SK-N-SH treated with all-trans-retinoic acid at 6 μM for 48 hours (cell line): ENCODE measurements around the gene CGNL1.

ENCODE experiments used
- ATAC-seq: fragments of 200-7000 bp; cut with Tn5 transposase; 3 replicates; pipeline ENCODE4 v1.9.1; 2020; ENCODE audit warnings: mild to moderate bottlenecking, moderate library complexity
- ARNTL ChIP-seq: fragments of 450-650 bp; formaldehyde crosslinking; IDR thresholded peaks from 2 replicates; pipeline ENCODE4 v1.5.0; 2020; ENCODE audit warnings: low read depth, mild to moderate bottlenecking, moderate library complexity, borderline replicate concordance
- BACH2 ChIP-seq: fragments of 250-450 bp; sonication (Bioruptor Pico); IDR thresholded peaks from 2 replicates; pipeline ENCODE4 v1.9.0; 2021; ENCODE audit warnings: mild to moderate bottlenecking, borderline replicate concordance
- CSDC2 ChIP-seq: fragments of 250-450 bp; sonication (Bioruptor Pico); IDR thresholded peaks from 2 replicates; pipeline ENCODE4 v1.5.0; 2020; ENCODE audit warnings: mild to moderate bottlenecking, moderate library complexity
- ESRRG ChIP-seq: fragments of 250-450 bp; sonication (Bioruptor Pico); IDR thresholded peaks from 2 replicates; pipeline ENCODE4 v1.6.1; 2021; ENCODE audit warnings: mild to moderate bottlenecking
- GLIS3 ChIP-seq: fragments of 250-450 bp; sonication (Bioruptor Pico); IDR thresholded peaks from 2 replicates; pipeline ENCODE4 v1.5.0; 2020; ENCODE audit warnings: mild to moderate bottlenecking, moderate library complexity
- ISL1 ChIP-seq: fragments of 250-450 bp; sonication (Bioruptor Pico); IDR thresholded peaks from 2 replicates; pipeline ENCODE4 v2.1.2; 2022; ENCODE audit warnings: mild to moderate bottlenecking, moderate library complexity
- OSR1 ChIP-seq: fragments of 250-450 bp; sonication (Bioruptor Pico); IDR thresholded peaks from 2 replicates; pipeline ENCODE4 v1.8.0; 2022; ENCODE audit warnings: moderate library complexity, mild to moderate bottlenecking, inconsistent platforms
- PPARA ChIP-seq: fragments of 250-450 bp; sonication (Bioruptor Pico); IDR thresholded peaks from 2 replicates; pipeline ENCODE4 v1.5.0; 2020; ENCODE audit warnings: mild to moderate bottlenecking, borderline replicate concordance
- RARB ChIP-seq: fragments of 250-450 bp; sonication (Bioruptor Pico); IDR thresholded peaks from 2 replicates; pipeline ENCODE4 v1.8.0; 2021; ENCODE audit warnings: mild to moderate bottlenecking, moderate library complexity
- SNAI2 ChIP-seq: fragments of 250-450 bp; sonication (Bioruptor Pico); IDR thresholded peaks from 2 replicates; pipeline ENCODE4 v1.5.0; 2020; ENCODE audit warnings: mild to moderate bottlenecking, moderate library complexity
- TCF4 ChIP-seq: fragments of 250-450 bp; sonication (Bioruptor Pico); IDR thresholded peaks from 2 replicates; pipeline ENCODE4 v1.8.0; 2021; ENCODE audit warnings: mild to moderate bottlenecking, moderate library complexity, borderline replicate concordance
- TOX ChIP-seq: fragments of 250-450 bp; sonication (Bioruptor Pico); IDR thresholded peaks from 2 replicates; pipeline ENCODE4 v1.8.0; 2021; ENCODE audit warnings: mild to moderate bottlenecking, moderate library complexity, borderline replicate concordance
- ZC3H10 ChIP-seq: fragments of 250-450 bp; sonication (Bioruptor Pico); IDR thresholded peaks from 2 replicates; pipeline ENCODE4 v1.5.1; 2021; ENCODE audit warnings: mild to moderate bottlenecking, moderate library complexity
- ZFP3 ChIP-seq: fragments of 250-450 bp; sonication (Bioruptor Pico); IDR thresholded peaks from 2 replicates; pipeline ENCODE4 v1.5.0; 2020; ENCODE audit warnings: mild to moderate bottlenecking, moderate library complexity
- ZFP30 ChIP-seq: fragments of 450-650 bp; formaldehyde crosslinking; IDR thresholded peaks from 2 replicates; pipeline ENCODE4 v1.5.0; 2022; ENCODE audit warnings: mild to moderate bottlenecking, moderate library complexity
- ZNF565 ChIP-seq: fragments of 450-650 bp; formaldehyde crosslinking; conservative IDR thresholded peaks from 2 replicates; pipeline ENCODE4 v1.5.0; 2020; ENCODE audit warnings: low read depth, mild to moderate bottlenecking, moderate library complexity
- ZNF70 ChIP-seq: fragments of 450-650 bp; formaldehyde crosslinking; IDR thresholded peaks from 2 replicates; pipeline ENCODE4 v1.5.0; 2020; ENCODE audit warnings: mild to moderate bottlenecking, moderate library complexity
- ZNF8 ChIP-seq: fragments of 450-650 bp; formaldehyde crosslinking; IDR thresholded peaks from 2 replicates; pipeline ENCODE4 v1.5.0; 2020; ENCODE audit warnings: mild to moderate bottlenecking, moderate library complexity
- TF ChIP-seq, protein P1 (sequence below): fragments of 250-450 bp; sonication (Bioruptor Pico); IDR thresholded peaks from 2 replicates; pipeline ENCODE4 v1.5.1; 2020; ENCODE audit warnings: low read depth, mild to moderate bottlenecking, moderate library complexity
- TF ChIP-seq, protein P2 (sequence below): fragments of 250-450 bp; sonication (Bioruptor Pico); IDR thresholded peaks from 2 replicates; pipeline ENCODE4 v1.5.1; 2021; ENCODE audit warnings: mild to moderate bottlenecking, moderate library complexity
- TF ChIP-seq, protein P3 (sequence below): fragments of 250-450 bp; sonication (Bioruptor Pico); IDR thresholded peaks from 2 replicates; pipeline ENCODE4 v1.8.0; 2020; ENCODE audit warnings: mild to moderate bottlenecking, moderate library complexity, borderline replicate concordance
- TF ChIP-seq, protein P4 (sequence below): fragments of 250-450 bp; sonication (Bioruptor Pico); IDR thresholded peaks from 2 replicates; pipeline ENCODE4 v1.8.0; 2021; ENCODE audit warnings: low read depth, mild to moderate bottlenecking, moderate library complexity, borderline replicate concordance
- TF ChIP-seq, protein P5 (sequence below): fragments of 250-450 bp; sonication (Bioruptor Pico); IDR thresholded peaks from 2 replicates; pipeline ENCODE4 v1.5.0; 2020; ENCODE audit warnings: mild to moderate bottlenecking, moderate library complexity

The CGNL1 gene

DNA sequence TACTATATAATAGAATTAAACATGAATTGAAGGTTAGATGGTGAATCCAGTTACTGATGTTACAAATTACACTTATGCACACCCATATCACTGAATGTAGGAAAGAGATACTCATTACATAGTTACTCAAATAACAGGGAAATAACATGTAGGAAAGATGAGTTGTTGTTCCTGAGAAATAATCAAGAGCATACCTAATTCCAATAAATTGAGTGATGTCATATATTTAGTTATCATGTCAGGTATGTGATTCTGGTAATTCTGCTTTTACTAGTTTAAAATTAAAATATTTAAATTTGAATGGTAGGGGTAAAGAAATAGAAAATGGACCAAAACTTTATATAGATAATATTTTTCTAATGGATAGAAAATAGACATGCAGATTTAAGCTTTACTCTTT lies 112.8 kb downstream of the CGNL1 start:
- ATAC-seq, result no peak
- TF ChIP-seq PPARA (CRISPR knock-in tag) (no peak), CSDC2 (CRISPR knock-in tag) (no peak), SNAI2 (CRISPR knock-in tag) (no peak), ESRRG (no peak), ZFP3 (no peak), RARB (CRISPR knock-in tag) (no peak), BACH2 (CRISPR knock-in tag) (no peak), GLIS3 (CRISPR knock-in tag) (no peak), TOX (CRISPR knock-in tag) (no peak), TCF4 (CRISPR knock-in tag) (no peak), ISL1 (no peak), ZFP30 (CRISPR knock-in tag) (no peak), OSR1 (no peak), ZNF70 (CRISPR knock-in tag) (no peak), ZC3H10 (CRISPR knock-in tag) (no peak)
- TF ChIP-seq, protein P1, sequence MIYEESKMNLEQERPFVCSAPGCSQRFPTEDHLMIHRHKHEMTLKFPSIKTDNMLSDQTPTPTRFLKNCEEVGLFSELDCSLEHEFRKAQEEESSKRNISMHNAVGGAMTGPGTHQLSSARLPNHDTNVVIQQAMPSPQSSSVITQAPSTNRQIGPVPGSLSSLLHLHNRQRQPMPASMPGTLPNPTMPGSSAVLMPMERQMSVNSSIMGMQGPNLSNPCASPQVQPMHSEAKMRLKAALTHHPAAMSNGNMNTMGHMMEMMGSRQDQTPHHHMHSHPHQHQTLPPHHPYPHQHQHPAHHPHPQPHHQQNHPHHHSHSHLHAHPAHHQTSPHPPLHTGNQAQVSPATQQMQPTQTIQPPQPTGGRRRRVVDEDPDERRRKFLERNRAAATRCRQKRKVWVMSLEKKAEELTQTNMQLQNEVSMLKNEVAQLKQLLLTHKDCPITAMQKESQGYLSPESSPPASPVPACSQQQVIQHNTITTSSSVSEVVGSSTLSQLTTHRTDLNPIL (CRISPR knock-in tag), result no peak
- TF ChIP-seq, protein P2, sequence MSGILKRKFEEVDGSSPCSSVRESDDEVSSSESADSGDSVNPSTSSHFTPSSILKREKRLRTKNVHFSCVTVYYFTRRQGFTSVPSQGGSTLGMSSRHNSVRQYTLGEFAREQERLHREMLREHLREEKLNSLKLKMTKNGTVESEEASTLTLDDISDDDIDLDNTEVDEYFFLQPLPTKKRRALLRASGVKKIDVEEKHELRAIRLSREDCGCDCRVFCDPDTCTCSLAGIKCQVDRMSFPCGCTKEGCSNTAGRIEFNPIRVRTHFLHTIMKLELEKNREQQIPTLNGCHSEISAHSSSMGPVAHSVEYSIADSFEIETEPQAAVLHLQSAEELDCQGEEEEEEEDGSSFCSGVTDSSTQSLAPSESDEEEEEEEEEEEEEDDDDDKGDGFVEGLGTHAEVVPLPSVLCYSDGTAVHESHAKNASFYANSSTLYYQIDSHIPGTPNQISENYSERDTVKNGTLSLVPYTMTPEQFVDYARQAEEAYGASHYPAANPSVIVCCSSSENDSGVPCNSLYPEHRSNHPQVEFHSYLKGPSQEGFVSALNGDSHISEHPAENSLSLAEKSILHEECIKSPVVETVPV (CRISPR knock-in tag), result no peak
- TF ChIP-seq, protein P3, sequence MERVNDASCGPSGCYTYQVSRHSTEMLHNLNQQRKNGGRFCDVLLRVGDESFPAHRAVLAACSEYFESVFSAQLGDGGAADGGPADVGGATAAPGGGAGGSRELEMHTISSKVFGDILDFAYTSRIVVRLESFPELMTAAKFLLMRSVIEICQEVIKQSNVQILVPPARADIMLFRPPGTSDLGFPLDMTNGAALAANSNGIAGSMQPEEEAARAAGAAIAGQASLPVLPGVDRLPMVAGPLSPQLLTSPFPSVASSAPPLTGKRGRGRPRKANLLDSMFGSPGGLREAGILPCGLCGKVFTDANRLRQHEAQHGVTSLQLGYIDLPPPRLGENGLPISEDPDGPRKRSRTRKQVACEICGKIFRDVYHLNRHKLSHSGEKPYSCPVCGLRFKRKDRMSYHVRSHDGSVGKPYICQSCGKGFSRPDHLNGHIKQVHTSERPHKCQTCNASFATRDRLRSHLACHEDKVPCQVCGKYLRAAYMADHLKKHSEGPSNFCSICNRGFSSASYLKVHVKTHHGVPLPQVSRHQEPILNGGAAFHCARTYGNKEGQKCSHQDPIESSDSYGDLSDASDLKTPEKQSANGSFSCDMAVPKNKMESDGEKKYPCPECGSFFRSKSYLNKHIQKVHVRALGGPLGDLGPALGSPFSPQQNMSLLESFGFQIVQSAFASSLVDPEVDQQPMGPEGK (CRISPR knock-in tag), result no peak
- TF ChIP-seq, protein P4, sequence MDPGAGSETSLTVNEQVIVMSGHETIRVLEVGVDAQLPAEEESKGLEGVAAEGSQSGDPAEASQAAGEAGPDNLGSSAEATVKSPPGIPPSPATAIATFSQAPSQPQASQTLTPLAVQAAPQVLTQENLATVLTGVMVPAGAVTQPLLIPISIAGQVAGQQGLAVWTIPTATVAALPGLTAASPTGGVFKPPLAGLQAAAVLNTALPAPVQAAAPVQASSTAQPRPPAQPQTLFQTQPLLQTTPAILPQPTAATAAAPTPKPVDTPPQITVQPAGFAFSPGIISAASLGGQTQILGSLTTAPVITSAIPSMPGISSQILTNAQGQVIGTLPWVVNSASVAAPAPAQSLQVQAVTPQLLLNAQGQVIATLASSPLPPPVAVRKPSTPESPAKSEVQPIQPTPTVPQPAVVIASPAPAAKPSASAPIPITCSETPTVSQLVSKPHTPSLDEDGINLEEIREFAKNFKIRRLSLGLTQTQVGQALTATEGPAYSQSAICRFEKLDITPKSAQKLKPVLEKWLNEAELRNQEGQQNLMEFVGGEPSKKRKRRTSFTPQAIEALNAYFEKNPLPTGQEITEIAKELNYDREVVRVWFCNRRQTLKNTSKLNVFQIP (CRISPR knock-in tag), result no peak
- TF ChIP-seq, protein P5, sequence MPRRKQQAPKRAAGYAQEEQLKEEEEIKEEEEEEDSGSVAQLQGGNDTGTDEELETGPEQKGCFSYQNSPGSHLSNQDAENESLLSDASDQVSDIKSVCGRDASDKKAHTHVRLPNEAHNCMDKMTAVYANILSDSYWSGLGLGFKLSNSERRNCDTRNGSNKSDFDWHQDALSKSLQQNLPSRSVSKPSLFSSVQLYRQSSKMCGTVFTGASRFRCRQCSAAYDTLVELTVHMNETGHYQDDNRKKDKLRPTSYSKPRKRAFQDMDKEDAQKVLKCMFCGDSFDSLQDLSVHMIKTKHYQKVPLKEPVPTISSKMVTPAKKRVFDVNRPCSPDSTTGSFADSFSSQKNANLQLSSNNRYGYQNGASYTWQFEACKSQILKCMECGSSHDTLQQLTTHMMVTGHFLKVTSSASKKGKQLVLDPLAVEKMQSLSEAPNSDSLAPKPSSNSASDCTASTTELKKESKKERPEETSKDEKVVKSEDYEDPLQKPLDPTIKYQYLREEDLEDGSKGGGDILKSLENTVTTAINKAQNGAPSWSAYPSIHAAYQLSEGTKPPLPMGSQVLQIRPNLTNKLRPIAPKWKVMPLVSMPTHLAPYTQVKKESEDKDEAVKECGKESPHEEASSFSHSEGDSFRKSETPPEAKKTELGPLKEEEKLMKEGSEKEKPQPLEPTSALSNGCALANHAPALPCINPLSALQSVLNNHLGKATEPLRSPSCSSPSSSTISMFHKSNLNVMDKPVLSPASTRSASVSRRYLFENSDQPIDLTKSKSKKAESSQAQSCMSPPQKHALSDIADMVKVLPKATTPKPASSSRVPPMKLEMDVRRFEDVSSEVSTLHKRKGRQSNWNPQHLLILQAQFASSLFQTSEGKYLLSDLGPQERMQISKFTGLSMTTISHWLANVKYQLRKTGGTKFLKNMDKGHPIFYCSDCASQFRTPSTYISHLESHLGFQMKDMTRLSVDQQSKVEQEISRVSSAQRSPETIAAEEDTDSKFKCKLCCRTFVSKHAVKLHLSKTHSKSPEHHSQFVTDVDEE (CRISPR knock-in tag), result no peak

DNA sequence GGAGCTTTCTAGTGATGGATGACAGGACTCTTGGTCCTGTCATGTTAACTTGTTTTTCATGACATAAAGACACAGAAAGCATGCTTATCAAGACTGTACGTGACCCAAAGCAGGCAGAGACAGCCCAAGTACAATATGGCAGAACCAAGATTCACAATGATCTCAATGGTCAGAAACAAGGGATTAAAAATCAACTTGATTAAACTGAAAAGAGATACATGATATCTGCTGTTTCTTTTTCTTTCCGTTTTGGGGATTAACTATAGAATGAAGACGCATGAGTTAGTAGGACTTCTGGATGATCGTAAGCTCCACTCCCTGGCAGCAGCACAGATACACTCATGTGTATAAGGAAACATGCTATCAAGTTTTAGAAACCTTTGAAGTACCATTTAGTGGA lies 117.0 kb downstream of the CGNL1 start:
- ATAC-seq, result no peak
- TF ChIP-seq OSR1 (no peak), ZNF565 (no peak), ZFP3 (no peak), ZNF8 (CRISPR knock-in tag) (no peak), ESRRG (no peak), ISL1 (no peak), TCF4 (CRISPR knock-in tag) (no peak), ZFP30 (CRISPR knock-in tag) (no peak), SNAI2 (CRISPR knock-in tag) (no peak), CSDC2 (CRISPR knock-in tag) (no peak), PPARA (CRISPR knock-in tag) (no peak), RARB (CRISPR knock-in tag) (no peak), BACH2 (CRISPR knock-in tag) (no peak), GLIS3 (CRISPR knock-in tag) (no peak), ARNTL (CRISPR knock-in tag) (no peak), ZC3H10 (CRISPR knock-in tag) (no peak)
- TF ChIP-seq, protein P2 (CRISPR knock-in tag), result no peak
- TF ChIP-seq, protein P1 (CRISPR knock-in tag), result no peak
- TF ChIP-seq, protein P3 (CRISPR knock-in tag), result no peak
- TF ChIP-seq, protein P4 (CRISPR knock-in tag), result no peak
